ENCODE data around the gene TAOK1.

DNA sequence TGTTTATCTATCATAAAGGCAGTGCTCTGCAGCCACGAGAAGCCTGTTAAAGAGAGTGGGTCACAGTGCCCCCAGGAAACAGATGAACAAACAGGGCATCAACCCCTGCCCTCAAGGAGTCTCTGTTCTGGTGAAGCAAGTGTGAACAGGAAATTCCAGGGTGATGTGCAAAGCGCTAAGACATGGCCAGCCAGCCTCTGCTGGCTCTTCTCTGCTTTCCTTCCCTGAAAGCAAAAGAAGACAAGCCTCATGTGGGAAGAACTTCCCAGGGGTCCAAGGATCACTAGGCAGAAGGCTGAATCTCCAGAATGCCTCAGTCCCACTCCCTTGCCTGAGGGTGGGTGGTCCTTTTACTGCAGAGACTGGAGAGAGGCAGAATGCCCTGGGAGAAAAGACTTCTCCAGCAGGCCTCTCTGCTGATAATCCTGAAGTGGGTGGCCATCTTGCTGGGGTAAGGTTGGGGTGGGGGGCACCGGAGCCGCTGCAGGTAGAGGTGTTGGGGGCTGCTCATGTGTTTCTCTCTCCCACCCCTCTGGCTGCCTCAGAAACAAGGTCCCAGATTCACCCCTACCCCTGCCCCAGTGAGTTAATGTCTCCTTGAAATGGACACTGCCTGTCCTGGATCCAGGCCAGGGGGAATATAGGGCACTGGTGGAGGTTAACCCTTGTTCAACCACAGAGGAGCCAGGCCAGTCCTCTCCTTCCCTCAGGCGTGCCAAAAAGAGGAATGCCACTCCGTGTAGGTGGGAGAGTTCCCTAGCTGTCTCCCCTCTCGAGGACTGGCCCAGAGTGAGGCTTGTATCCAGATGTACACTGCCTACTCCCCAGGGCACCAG is 205.2 kb downstream of the TAOK1 start:
- no peak for TF ChIP-seq POLR2AphosphoS5 (IDR thresholded peaks at IDR 0.05)
- TF ChIP-seq, protein P1, sequence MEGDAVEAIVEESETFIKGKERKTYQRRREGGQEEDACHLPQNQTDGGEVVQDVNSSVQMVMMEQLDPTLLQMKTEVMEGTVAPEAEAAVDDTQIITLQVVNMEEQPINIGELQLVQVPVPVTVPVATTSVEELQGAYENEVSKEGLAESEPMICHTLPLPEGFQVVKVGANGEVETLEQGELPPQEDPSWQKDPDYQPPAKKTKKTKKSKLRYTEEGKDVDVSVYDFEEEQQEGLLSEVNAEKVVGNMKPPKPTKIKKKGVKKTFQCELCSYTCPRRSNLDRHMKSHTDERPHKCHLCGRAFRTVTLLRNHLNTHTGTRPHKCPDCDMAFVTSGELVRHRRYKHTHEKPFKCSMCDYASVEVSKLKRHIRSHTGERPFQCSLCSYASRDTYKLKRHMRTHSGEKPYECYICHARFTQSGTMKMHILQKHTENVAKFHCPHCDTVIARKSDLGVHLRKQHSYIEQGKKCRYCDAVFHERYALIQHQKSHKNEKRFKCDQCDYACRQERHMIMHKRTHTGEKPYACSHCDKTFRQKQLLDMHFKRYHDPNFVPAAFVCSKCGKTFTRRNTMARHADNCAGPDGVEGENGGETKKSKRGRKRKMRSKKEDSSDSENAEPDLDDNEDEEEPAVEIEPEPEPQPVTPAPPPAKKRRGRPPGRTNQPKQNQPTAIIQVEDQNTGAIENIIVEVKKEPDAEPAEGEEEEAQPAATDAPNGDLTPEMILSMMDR (IDR thresholded peaks at IDR 0.05): no peak
- TF ChIP-seq POLR2A (IDR thresholded peaks at IDR 0.05): no peak
